ENCODE data around the gene FBXL2. TPM values are rescaled to one million over a fixed set of nuclear protein-coding genes. Genes with fewer than 3 reads are reported as not detected.
"Not testable (repeated sequence)": the region's sequence is repeated elsewhere in the genome, so short reads cannot be mapped to it uniquely, and the experiment has no call there.

FBXL2 gene
- total RNA-seq, 1 donor from 2014 or later: 21.4 TPM

- Mint-ChIP-seq H3K4me1 (ENCODE audit: low read depth, unreplicated experiment) (no peaks in the 10 kb centered on the region), H3K27ac (ENCODE audit: unreplicated experiment) (no peak overlapping the region), H3K9me3 (ENCODE audit: unreplicated experiment) (peaks cover 2% of the 10 kb centered on the region), H3K36me3 (ENCODE audit: unreplicated experiment) (no peaks in the 10 kb centered on the region), H3K27me3 (ENCODE audit: unreplicated experiment) (peaks cover 2% of the 10 kb centered on the region), H3K4me3 (ENCODE audit: unreplicated experiment) (no peak overlapping the region)
- DNase-seq: no peak
- TF ChIP-seq CTCF (IDR thresholded peaks at IDR 0.05; ENCODE audit: partially characterized antibody, unreplicated experiment): no peak
Measured at GRCh38 chr3:33403756-33404155, 126.5 kb downstream of the FBXL2 start.

GRCh38 chr3:33410816-33411215, 133.6 kb downstream of the FBXL2 start:
- not testable (repeated sequence) for H3K27ac Mint-ChIP-seq (ENCODE audit: unreplicated experiment); H3K27me3 Mint-ChIP-seq (ENCODE audit: unreplicated experiment); DNase-seq; H3K4me3 Mint-ChIP-seq (ENCODE audit: unreplicated experiment); H3K9me3 Mint-ChIP-seq (ENCODE audit: unreplicated experiment); H3K36me3 Mint-ChIP-seq (ENCODE audit: unreplicated experiment); H3K4me1 Mint-ChIP-seq (ENCODE audit: low read depth, unreplicated experiment)

- DNase-seq: no peak
- H3K4me1 Mint-ChIP-seq (ENCODE audit: low read depth, unreplicated experiment): no peaks in the 10 kb centered on the region
- no peak overlapping the region for H3K4me3 Mint-ChIP-seq (ENCODE audit: unreplicated experiment)
- H3K36me3 Mint-ChIP-seq (ENCODE audit: unreplicated experiment): peaks cover 4% of the 10 kb centered on the region
- no peak for TF ChIP-seq CTCF (IDR thresholded peaks at IDR 0.05; ENCODE audit: partially characterized antibody, unreplicated experiment)
- H3K9me3 Mint-ChIP-seq (ENCODE audit: unreplicated experiment): peaks cover 5% of the 10 kb centered on the region
- no peak overlapping the region for H3K27ac Mint-ChIP-seq (ENCODE audit: unreplicated experiment)
- peaks cover 2% of the 10 kb centered on the region for H3K27me3 Mint-ChIP-seq (ENCODE audit: unreplicated experiment)
Measured at GRCh38 chr3:33417066-33417673, 139.9 kb downstream of the FBXL2 start.

- no peak for TF ChIP-seq CTCF (IDR thresholded peaks at IDR 0.05; ENCODE audit: partially characterized antibody, unreplicated experiment)
- Mint-ChIP-seq H3K4me1 (ENCODE audit: low read depth, unreplicated experiment) (no peaks in the 10 kb centered on the region), H3K4me3 (ENCODE audit: unreplicated experiment) (no peak overlapping the region), H3K27me3 (ENCODE audit: unreplicated experiment) (peaks cover 2% of the 10 kb centered on the region), H3K27ac (ENCODE audit: unreplicated experiment) (no peak overlapping the region), H3K36me3 (ENCODE audit: unreplicated experiment) (no peaks in the 10 kb centered on the region), H3K9me3 (ENCODE audit: unreplicated experiment) (peaks cover 4% of the 10 kb centered on the region)
- DNase-seq: no peak
Measured at GRCh38 chr3:33419948-33420347, 142.7 kb downstream of the FBXL2 start.

GRCh38 chr3:33420966-33421365, 143.7 kb downstream of the FBXL2 start:
- H3K4me3 Mint-ChIP-seq (ENCODE audit: unreplicated experiment): no peak overlapping the region
- H3K27me3 Mint-ChIP-seq (ENCODE audit: unreplicated experiment): peaks cover 2% of the 10 kb centered on the region
- H3K36me3 Mint-ChIP-seq (ENCODE audit: unreplicated experiment): no peaks in the 10 kb centered on the region
- DNase-seq: no peak
- H3K27ac Mint-ChIP-seq (ENCODE audit: unreplicated experiment): no peak overlapping the region
- peaks cover 2% of the 10 kb centered on the region for H3K4me1 Mint-ChIP-seq (ENCODE audit: low read depth, unreplicated experiment)
- peaks cover 4% of the 10 kb centered on the region for H3K9me3 Mint-ChIP-seq (ENCODE audit: unreplicated experiment)
- TF ChIP-seq CTCF (IDR thresholded peaks at IDR 0.05; ENCODE audit: partially characterized antibody, unreplicated experiment): no peak
